ENCODE results near the gene GNAQ.

Gene GNAQ

GRCh38 chr9:77893706-77894105, 137.9 kb downstream of the GNAQ start:
- Histone ChIP-seq H3K4me1 (peaks cover 0 to 18% (median 7%) of the 10 kb centered on the region in 4 donors), H3K36me3 (peaks cover 0 to 3% (median 0%) of the 10 kb centered on the region in 3 donors), H3K4me3 (no peak overlapping the region), H3K27ac (no peak overlapping the region), H3K27me3 (no peaks in the 10 kb centered on the region), H3K9me3 (no peaks in the 10 kb centered on the region)
- TF ChIP-seq CTCF (IDR thresholded peaks at IDR 0.05) = no peak
- DNase-seq = no peak
- intact Hi-C loops (cut with DNase I; ENCODE audit: low total_unique reads) = no loop called here

- DNase-seq = no peak
- Histone ChIP-seq H3K4me1 (peaks cover 0 to 13% (median 6%) of the 10 kb centered on the region in 4 donors), H3K9me3 (no peaks in the 10 kb centered on the region), H3K36me3 (peaks cover 0 to 3% (median 0%) of the 10 kb centered on the region in 3 donors), H3K27me3 (no peaks in the 10 kb centered on the region), H3K4me3 (no peak overlapping the region), H3K27ac (no peak overlapping the region)
- TF ChIP-seq CTCF (IDR thresholded peaks at IDR 0.05) = no peak
- intact Hi-C loops (cut with DNase I; ENCODE audit: low total_unique reads) = no loop called here
Measured at GRCh38 chr9:77892955-77893514, 138.6 kb downstream of the GNAQ start.

- Histone ChIP-seq H3K36me3 (peaks cover 0 to 3% (median 0%) of the 10 kb centered on the region in 3 donors), H3K27ac (no peak overlapping the region), H3K9me3 (no peaks in the 10 kb centered on the region), H3K4me3 (no peak overlapping the region), H3K4me1 (peaks cover 0 to 8% (median 3%) of the 10 kb centered on the region in 4 donors), H3K27me3 (no peaks in the 10 kb centered on the region)
- intact Hi-C loops (cut with DNase I; ENCODE audit: low total_unique reads) = no loop called here
- no peak for TF ChIP-seq CTCF (IDR thresholded peaks at IDR 0.05)
- no peak for DNase-seq
Measured at GRCh38 chr9:77892171-77892570, 139.4 kb downstream of the GNAQ start.

GRCh38 chr9:77891128-77891800, 140.3 kb downstream of the GNAQ start:
- no peak for TF ChIP-seq CTCF (IDR thresholded peaks at IDR 0.05)
- H3K9me3 ChIP-seq = no peaks in the 10 kb centered on the region
- H3K27ac ChIP-seq = no peak overlapping the region
- H3K4me1 ChIP-seq = no peaks in the 10 kb centered on the region
- intact Hi-C loops (cut with DNase I; ENCODE audit: low total_unique reads) = no loop called here
- H3K27me3 ChIP-seq = no peaks in the 10 kb centered on the region
- DNase-seq = no peak
- peaks cover 0 to 3% (median 0%) of the 10 kb centered on the region in 3 donors for H3K36me3 ChIP-seq
- H3K4me3 ChIP-seq = no peak overlapping the region

DNA sequence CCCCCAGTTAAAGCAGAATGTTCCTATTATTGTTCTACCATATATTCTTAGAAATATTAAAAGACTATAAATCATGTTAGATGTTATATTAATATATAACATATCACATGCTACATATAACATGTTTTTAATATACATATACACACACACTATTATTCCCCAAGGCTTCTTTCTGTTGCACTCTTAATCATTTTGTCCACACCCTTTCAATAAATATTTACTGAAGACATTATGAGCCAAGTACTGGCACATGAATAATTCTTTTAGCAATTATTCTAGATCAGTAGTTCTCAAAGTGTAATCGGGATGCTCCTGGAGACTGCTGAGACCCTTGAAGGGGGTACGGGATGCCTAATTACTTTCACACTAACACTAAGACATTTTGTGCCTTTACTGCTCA, 143.9 kb downstream of the GNAQ start:
- intact Hi-C loops (cut with DNase I; ENCODE audit: low total_unique reads) = no loop called here
- TF ChIP-seq CTCF (IDR thresholded peaks at IDR 0.05) = no peak
- H3K27me3 ChIP-seq = no peaks in the 10 kb centered on the region
- peaks cover 5 to 33% (median 24%) of the 10 kb centered on the region in 4 donors for H3K4me1 ChIP-seq
- H3K27ac ChIP-seq = no peak overlapping the region
- H3K9me3 ChIP-seq = no peaks in the 10 kb centered on the region
- no peaks in the 10 kb centered on the region for H3K36me3 ChIP-seq
- H3K4me3 ChIP-seq = no peak overlapping the region
- no peak for DNase-seq

Measured in tibial artery (tissue), 4 donors.